AG09309 (cell line): Measurements from ENCODE around the gene UBC.

Source experiments
- DNase-seq: peaks from one replicate; pipeline ENCODE4 v3.0.0-alpha.2; 2010; ENCODE audit warnings: low read depth
- H3K4me3 ChIP-seq: 2 replicates; pipeline ENCODE4 v1.5.1; 2011; ENCODE audit warnings: mild to moderate bottlenecking, low read depth, low read length, moderate library complexity; ENCODE audit not compliant: control insufficient read depth
- CTCF ChIP-seq: IDR thresholded peaks from 2 replicates; pipeline ENCODE4 v1.5.1; 2011; ENCODE audit warnings: mild to moderate bottlenecking, low read depth, low read length, inconsistent platforms; ENCODE audit not compliant: insufficient read depth, control insufficient read depth; ENCODE audit errors: missing control alignments

UBC gene

DNA sequence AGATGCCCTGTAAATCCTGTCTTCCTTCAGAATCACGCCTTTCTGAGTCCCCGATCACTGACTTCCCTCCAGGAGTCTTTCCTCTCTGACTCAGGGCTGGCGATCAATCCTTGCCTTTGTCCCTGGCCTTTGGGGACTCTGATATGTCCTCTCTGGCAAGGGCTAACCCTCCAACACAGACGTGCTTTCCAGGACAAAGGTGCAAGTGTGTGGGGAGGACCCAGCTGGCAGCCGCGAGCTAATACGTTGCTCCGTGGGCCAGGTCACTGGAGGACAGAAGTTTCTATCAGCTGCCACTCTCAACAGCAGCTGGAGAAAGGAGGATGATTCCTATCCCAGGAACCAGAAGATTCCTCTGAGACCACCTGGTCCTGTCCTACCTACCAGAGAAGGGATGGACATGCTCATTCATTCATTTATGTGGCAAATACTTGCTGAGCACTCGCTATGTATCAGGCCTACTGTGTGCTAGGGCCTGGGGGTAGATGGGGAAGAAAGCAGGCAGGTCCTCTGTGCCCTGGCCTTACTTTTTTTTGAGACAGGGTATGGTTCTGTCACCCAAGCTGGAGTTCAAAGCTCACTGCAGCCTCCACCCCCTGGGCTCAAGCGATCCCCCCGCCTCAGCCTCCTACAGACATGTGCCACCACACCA lies 42.3 kb downstream of the UBC start:
- TF ChIP-seq CTCF, result no peak
- no peak overlapping the region for H3K4me3 ChIP-seq
- no peak for DNase-seq

- no peak overlapping the region for H3K4me3 ChIP-seq
- no peak for DNase-seq
- TF ChIP-seq CTCF, result no peak
Observed at GRCh38 chr12:124871297-124871696, 43.2 kb downstream of the UBC start.

DNA sequence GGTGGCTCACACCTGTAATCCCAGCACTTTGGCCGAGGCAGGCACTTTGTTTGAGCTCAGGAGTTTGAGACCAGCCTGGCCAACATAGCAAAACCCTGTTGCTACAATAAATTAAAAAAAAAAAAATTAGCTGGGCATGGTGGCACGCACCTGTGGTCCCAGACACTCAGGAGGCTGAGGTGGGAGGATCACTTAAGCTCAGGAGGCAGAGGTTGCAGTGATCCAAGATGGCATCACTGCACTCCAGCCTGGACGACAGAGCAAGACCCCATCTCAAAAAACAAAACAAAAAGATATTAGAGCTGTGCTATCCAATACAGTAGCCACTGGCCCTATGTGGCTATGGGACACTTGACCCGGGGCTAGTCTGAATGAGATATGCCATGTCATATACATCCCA lies 43.9 kb downstream of the UBC start:
- no peak for DNase-seq
- no peak overlapping the region for H3K4me3 ChIP-seq
- TF ChIP-seq CTCF, result no peak

GRCh38 chr12:124869059-124869665 lies 45.3 kb downstream of the UBC start:
- DNase-seq, result no peak
- no peak for TF ChIP-seq CTCF
- no peak overlapping the region for H3K4me3 ChIP-seq

- no peak for TF ChIP-seq CTCF
- H3K4me3 ChIP-seq, result no peak overlapping the region
- no peak for DNase-seq
Observed at GRCh38 chr12:124868252-124869058, 46.0 kb downstream of the UBC start.

DNA sequence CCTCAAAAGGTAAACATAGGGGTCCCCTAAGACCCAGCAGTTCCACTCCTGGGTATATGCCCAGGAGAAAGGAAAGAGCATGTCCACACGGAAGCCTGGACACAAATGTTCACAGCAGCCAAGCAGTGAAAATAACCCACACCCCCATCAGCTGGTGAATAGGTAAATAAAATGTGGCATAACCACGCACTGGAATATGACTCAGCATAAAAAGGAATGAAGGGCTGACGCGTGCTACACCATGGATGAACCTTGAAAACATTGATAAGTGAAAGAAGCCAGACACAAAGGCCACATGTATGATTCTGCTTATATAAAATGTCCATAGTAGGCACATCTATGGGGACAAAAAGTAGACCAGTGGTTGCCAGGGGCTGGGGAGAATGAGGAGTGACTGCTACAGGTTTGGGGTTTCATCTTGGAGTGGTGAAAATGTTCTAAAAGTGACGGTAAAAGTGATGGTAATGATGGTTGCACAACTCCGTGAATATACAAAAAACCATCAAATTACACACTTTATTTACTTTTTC lies 47.0 kb downstream of the UBC start:
- no peak for DNase-seq
- no peak overlapping the region for H3K4me3 ChIP-seq
- TF ChIP-seq CTCF, result no peak
